Fibroblast of peridontal ligament (primary cell): ENCODE results near the gene CLDN34.

ENCODE experiments used
- DNase-seq: peaks from one replicate; pipeline ENCODE4 v3.0.0-alpha.2; 2010; ENCODE audit errors: extremely low read depth

CLDN34 gene

GRCh38 chrX:9966775-9967408 lies at the start of gene CLDN34:
CLDN34 (plus strand) TSS chrX:9967358; CDS start chrX:9967358, 0 bp downstream.
- DNase-seq = no peak

DNA sequence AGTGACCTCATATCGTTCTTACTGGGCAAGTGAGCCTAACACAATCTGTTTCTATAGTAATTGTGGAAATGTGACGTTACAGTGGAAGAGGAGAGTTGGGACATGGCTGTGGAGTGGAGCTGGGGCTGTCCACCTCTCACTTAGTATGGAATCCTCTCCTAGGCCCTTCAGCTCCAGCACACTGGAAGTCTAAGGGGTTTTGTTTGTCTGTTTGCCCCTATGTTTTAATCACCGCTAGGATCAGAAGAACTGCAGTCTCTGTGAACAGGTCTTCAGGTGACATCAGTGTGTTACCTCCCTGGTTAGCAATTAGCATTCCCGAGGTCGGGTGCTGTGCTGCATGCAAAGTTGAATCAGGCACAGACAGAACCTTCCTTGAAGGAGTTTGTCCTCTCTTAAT lies 49.3 kb upstream of the CLDN34 start:
- DNase-seq = no peak

DNA sequence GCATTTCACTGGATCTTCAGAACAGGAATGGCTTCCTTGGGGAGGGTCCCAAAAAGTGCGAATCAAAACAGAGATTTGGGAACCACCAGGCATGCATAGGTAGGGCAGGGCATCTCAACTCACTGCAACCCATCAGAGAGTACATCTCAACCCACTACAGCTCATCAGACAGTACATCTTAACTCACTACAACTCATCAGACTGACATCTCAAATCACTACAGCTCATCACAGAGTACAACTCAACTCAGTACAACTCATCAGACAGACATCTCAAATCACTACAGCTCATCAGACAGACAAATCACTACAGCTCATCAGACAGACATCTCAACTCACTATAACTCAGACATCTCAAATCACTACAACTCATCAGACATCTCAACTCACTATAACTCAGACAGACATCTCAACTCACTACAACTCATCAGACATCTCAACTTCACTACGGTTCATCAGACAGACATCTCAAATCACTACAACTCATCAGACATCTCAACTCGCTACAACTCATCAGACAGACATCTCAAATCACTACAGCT lies 47.5 kb upstream of the CLDN34 start:
- no peak for DNase-seq

DNA sequence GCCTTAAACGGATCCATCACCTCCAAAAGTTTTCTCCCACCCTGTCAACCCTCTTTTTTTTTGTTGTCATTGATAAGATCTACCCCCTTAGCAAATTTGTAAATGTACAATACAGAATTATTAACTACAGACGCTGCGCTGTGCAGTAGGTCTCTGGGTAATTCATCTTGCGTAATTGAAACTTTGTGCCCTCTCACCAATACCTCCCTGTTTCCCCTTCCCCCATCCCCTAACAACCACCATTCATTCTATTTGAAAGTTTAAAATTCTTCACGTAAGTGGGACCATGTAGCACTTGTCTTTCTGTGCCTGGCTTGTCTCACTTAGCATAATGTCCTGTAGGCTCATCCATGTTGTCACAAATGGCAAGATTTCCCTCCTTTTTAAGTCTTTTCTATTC lies 45.8 kb upstream of the CLDN34 start:
- no peak for DNase-seq

DNA sequence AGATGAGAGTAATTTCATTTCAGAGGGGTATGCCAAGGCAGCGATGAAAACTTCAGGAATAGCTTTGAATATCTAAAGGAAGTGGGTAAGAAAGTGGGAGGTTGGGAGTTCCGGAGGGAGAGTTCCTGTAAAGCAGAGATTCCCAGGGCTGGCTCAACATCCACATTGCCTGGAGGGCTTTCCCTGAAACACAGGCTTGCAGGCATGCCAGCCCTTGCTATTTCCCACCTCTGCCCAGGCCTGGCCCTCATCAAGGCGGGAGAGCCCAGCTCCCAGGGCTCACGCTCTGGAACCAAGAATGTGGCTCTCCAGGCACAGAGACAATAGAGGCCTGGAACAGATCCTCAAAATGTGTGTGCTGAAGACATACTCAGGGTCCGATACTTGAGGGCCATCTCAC lies 43.8 kb upstream of the CLDN34 start:
- DNase-seq = no peak

DNA sequence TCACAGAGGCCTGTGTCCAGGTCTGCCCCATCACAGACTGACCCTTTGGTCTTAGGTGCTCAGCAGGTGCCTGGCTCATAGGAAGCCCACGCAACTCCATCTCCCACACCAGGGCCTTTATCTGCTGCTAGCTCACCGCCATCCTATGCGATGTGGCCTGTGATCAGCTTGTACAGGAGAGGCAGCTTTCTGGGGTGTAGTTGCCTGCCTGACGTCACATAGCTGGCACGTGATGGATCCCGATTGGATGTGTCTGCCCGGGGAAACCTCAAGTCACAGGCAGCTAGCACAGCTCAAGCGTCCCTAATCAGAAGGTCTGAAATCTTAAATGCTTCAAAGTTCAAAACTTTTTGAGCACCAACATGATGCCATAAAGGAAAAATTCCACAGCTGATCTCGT lies 41.2 kb upstream of the CLDN34 start:
- DNase-seq = no peak

DNA sequence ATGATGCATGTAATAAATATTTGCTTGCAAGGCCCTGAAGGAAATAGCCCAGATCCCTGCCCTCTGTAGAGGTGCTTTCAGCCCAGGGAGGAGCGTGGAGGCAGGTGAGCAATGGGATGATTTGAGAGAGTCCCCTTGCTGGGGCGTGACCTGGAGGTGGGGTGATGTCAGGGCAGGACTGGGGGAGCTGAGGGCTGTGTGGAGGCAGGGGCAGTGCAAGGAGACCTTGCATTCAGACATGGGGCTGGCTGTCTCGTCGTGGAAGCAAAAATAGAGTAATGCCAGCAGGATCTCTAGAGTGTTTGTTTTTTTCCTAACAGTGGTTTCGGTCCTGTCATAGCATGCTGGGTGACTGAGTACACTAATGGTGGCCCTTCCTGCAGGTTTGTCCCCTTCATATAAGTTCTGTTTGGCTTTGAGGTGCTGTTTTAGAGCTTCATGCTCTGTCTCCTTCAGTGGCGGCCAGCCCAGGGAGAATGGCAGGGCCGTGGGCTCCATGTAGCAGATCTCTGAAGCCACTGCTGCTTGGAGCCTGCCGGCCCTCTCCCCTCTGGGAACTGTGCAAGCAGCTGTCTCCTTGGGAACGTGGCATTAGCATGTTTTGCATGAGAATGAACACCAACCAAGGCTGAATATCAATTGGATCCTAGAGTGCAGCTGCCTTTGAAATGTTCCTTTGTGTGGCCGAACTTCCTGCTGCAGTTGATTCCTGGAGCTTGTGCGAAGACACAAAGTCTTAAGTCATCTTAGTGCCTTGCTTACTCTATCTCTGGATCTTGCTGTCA lies 39.3 kb upstream of the CLDN34 start:
- no peak for DNase-seq

GRCh38 chrX:9935436-9935835 lies 31.7 kb upstream of the CLDN34 start:
- DNase-seq = peak; percentile 17

DNA sequence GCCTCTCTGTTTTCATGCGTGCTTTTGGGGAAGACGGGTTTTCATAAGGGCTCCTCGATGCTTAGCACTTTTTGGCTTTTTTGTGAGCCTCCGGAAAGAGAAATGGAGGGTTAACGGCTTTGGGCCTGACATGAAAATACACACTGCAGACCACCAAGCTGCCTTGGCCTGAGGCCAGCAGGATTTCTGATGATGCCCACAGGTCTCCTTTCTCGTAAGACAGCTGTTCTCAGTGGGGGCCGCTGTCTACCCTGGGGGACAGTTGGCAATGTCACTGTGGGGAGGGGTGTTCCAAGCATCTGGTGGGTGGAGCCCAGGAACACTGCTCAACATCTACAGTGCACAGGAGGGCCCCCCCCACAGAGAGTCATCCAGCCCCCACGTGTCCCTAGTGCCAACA lies 29.4 kb upstream of the CLDN34 start:
- no peak for DNase-seq

- no peak for DNase-seq
Measured at GRCh38 chrX:9938516-9938915, 28.6 kb upstream of the CLDN34 start.

GRCh38 chrX:9940421-9940820 lies 26.7 kb upstream of the CLDN34 start:
- peak; percentile 9 for DNase-seq

DNA sequence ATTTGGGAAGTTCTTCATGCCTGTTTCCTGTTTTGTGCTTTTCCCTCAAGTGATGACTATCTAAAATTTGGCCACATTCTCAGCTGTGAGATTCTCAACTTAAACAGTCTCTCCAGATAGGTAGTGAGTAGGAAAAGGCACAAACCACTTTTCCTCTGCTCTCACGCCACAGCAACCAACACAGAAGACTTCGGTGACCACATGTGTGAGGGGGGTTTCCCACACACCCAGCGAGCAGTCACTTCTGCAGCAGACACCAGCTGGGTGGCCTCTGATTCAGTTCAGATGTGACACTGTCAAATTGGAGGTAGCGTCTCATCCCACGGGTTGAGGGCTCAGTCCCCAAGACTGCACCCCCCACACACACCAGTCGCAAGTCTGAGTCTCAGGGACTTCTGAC lies 25.1 kb upstream of the CLDN34 start:
- DNase-seq = no peak

- no peak for DNase-seq
Measured at GRCh38 chrX:9943420-9943819, 23.7 kb upstream of the CLDN34 start.

- no peak for DNase-seq
Measured at GRCh38 chrX:9947131-9947794, 19.9 kb upstream of the CLDN34 start.

DNA sequence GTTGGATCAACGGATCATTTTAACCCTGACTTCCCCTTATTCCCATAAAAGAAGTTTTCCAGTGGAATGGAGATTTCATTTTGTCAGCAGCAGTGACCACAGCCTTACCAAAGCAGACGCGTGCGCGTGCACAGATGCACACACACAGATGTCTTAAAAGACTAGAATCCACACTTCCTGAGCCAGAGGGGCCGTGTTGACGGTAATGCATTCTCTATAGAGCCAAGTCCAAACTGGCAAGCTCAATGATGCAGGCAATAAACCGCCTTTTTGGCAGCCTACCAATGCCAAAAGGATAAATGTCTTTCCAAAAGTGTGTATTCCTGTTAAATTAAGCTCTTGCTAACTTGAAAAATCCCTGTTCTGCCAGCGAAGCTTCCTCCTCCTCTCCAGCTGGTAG lies 18.8 kb upstream of the CLDN34 start:
- peak; percentile 36 for DNase-seq

DNA sequence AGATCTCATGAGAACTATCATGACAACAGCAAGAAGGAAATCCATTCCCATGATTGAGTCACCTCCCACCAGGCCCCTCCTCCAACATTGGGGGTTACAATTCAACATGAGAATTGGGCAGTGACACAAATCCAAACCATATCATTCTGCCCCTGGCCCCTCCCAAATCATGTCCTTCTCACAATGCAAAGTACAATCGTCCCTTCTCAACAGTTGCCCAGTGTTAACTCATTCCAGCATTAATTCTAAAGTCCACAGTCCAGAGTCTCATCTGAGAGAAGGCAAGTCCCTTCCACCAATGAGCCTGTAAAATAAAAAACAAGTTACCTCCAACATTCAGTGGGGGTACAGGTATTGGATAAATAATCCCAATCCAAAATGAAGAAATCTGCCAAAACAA lies 14.9 kb upstream of the CLDN34 start:
- DNase-seq = no peak

DNA sequence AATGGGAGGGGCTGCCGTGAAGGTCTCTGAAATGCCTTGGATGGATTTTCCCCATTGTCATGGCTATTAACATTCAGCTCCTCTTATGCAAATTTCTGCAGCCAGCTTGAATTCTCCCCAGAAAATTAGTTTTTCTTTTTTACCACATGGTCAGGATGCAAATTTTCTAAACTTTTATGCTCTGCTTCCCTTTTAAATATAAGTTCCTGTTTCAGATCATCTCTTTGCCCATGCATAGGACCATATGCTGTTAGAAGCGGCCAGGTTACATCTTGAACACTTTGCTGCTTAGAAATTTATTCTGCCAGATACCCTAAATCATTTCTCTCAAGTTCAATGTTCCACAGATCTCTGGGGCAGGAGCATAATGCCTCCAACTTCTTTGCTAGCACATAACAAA lies 13.8 kb upstream of the CLDN34 start:
- DNase-seq = no peak

- DNase-seq = peak; percentile 82
Measured at GRCh38 chrX:9955506-9955905, 11.7 kb upstream of the CLDN34 start.

DNA sequence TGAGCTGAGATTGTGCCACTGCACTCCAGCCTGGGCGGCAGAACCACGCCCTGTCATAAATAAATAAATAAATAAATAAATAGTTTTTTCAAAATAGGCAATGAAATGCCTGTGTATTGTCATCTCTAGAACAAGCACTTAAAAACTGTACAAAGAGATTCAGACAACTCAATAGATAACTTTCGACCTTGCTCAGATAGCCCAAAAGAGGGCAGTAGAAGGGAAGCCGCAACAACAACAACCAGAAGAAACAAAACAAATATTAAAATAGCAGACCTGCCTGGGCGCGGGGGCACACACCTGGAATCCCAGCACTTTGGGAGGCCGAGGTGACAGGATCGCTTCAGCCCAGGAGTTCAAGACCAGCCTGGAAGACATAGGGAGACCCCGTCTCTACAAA lies 9.4 kb upstream of the CLDN34 start:
- no peak for DNase-seq

- DNase-seq = no peak
Measured at GRCh38 chrX:9958183-9958582, 9.0 kb upstream of the CLDN34 start.

- DNase-seq = no peak
Measured at GRCh38 chrX:9961750-9962149, 5.4 kb upstream of the CLDN34 start.

DNA sequence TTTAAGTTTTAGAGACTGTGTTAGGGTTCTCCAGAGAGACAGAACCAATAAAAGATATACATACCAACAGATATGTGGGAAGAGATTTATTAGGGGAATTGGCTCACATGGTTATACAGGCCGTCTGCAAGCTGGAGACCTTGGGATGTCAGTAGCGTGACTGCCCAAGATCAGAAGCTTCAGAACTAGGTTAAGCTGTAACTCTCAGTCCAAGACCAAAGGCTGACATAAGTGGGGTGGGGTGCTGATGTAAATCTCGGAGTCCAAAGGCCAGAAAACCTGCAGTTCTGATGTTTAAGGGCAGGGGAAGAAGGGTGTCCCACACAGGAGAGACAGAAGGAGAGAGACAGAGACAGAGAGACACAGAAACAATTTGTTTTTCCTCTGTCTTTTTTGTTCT lies 10.5 kb downstream of the CLDN34 start:
- no peak for DNase-seq

GRCh38 chrX:9980401-9980800 lies 13.2 kb downstream of the CLDN34 start:
- no peak for DNase-seq
